Panc1 (cell line): ENCODE measurements around the gene EAPP.
"Not testable (repeated sequence)": the region's sequence is repeated elsewhere in the genome, so short reads cannot be mapped to it uniquely, and the experiment has no call there.

Experiments used
- POLR2AphosphoS5 ChIP-seq: IDR thresholded peaks from 2 replicates; pipeline ENCODE4 v1.6.1; 2012; ENCODE audit warnings: mild to moderate bottlenecking, low read depth, low read length, moderate library complexity
- TCF7L2 ChIP-seq: IDR thresholded peaks from 2 replicates; pipeline ENCODE4 v1.6.1; 2011; ENCODE audit warnings: mild to moderate bottlenecking, low read depth, low read length, inconsistent platforms
- TF ChIP-seq, protein P1 (sequence below): fragments of 450-650 bp; IDR thresholded peaks from 2 replicates; pipeline ENCODE4 v1.5.1; 2017; ENCODE audit warnings: mild to moderate bottlenecking

DNA sequence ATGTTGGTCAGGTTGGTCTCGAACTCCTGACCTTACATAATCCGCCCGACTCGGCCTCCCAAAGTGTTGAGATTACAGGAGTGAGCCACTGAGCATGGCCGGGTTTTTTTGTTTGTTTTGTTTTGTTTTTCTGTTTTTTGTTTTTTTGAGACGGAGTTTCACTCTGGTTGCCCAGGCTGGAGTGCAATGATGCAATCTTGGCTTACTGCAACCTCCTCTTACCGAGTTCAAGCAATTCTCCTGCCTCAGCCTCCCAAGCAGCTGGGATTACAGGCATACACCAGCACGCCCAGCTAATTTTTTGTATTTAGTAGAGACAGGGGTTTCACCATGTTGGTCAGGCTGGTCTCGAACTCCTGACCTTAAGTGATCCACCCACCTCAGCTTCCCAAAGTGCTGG, 35.5 kb downstream of the EAPP start:
- TF ChIP-seq TCF7L2, POLR2AphosphoS5: not testable (repeated sequence)
- TF ChIP-seq, protein P1, sequence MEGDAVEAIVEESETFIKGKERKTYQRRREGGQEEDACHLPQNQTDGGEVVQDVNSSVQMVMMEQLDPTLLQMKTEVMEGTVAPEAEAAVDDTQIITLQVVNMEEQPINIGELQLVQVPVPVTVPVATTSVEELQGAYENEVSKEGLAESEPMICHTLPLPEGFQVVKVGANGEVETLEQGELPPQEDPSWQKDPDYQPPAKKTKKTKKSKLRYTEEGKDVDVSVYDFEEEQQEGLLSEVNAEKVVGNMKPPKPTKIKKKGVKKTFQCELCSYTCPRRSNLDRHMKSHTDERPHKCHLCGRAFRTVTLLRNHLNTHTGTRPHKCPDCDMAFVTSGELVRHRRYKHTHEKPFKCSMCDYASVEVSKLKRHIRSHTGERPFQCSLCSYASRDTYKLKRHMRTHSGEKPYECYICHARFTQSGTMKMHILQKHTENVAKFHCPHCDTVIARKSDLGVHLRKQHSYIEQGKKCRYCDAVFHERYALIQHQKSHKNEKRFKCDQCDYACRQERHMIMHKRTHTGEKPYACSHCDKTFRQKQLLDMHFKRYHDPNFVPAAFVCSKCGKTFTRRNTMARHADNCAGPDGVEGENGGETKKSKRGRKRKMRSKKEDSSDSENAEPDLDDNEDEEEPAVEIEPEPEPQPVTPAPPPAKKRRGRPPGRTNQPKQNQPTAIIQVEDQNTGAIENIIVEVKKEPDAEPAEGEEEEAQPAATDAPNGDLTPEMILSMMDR = not testable (repeated sequence)
